ENCODE measurements around the gene TRMT2A. TPM values are rescaled to one million over a fixed set of nuclear protein-coding genes. Genes with fewer than 3 reads are reported as not detected.

The TRMT2A gene
- polyA plus RNA-seq, 1 donor (not counting 4 experiments of a cell fraction or from before 2014, with no cell fraction given) = 18.3 TPM

DNA sequence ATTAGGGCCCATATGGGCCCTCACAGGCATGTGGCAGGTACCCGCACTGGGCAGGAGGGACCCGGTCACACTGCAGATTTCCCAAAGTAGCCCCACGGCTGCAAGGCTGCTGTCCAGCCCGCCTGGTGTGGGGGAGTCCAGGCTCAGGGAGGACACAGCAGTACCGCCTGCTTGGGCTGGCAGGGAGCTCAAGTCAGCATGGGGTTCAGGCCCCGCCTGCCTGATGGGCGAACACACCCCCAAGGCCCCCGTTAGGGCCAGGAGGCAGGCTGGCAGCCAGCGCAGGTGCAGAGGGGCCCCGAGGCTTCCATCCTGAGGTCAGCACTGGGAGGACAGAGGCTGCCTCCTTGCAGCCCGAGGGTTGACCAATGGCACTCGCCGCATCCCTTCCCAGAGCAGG is 20.1 kb upstream of the TRMT2A start:
- Histone ChIP-seq H4K20me1 (ENCODE audit: control insufficient read depth, extremely low read depth, insufficient read depth, low read length) (peaks cover 31% of the 10 kb centered on the region), H3K27me3 (ENCODE audit: control insufficient read depth, extremely low read depth, insufficient read depth, low read length) (no peaks in the 10 kb centered on the region), H3K4me3 (ENCODE audit: control insufficient read depth in 2 of 3, extremely low read depth in 1 of 3, insufficient read depth in 2 of 3, low read depth in 1 of 3, low read length in 3 of 3) (no peak overlapping the region), H3K9ac (ENCODE audit: control insufficient read depth, extremely low read depth, insufficient read depth, low read length) (no peak overlapping the region), H3K79me2 (ENCODE audit: control insufficient read depth, insufficient read depth, low read length) (peaks cover 68% of the 10 kb centered on the region), H2AFZ (ENCODE audit: control insufficient read depth, low read length) (no peak overlapping the region), H3K27ac (ENCODE audit: control insufficient read depth, insufficient read depth, low read length) (no peak overlapping the region), H3K4me2 (ENCODE audit: control insufficient read depth, extremely low read depth, insufficient read depth, low read depth, low read length) (no peak overlapping the region), H3K36me3 (ENCODE audit: control insufficient read depth in 2 of 2, extremely low read depth in 1 of 2, insufficient read depth in 2 of 2, low read length in 2 of 2) (peaks cover 9 to 23% of the 10 kb centered on the region in 2 experiments), H3K4me1 (ENCODE audit: control insufficient read depth, extremely low read depth, insufficient read depth, low read length) (peaks cover 15% of the 10 kb centered on the region), H3K9me3 (ENCODE audit: control insufficient read depth, low read depth, low read length) (no peaks in the 10 kb centered on the region), H3K9me1 (ENCODE audit: control insufficient read depth, extremely low read depth, insufficient read depth, low read length) (no peaks in the 10 kb centered on the region)
- dilution Hi-C loops (cut with MboI; ENCODE audit: extremely low pct_ligation_motif_present, low sequenced_read_pairs) = no loop called here
- no peak for FAIRE-seq
- TF ChIP-seq CTCF (optimal IDR thresholded peaks at IDR 0.05 in 1 of 3, IDR thresholded peaks at IDR 0.05 in 1 of 3, conservative IDR thresholded peaks at IDR 0.05 in 1 of 3; ENCODE audit: extremely low read depth in 1 of 3, insufficient read depth in 2 of 3, low read length in 3 of 3) (no peak), EZH2 (IDR thresholded peaks at IDR 0.05; ENCODE audit: low read length) (no peak)
- DNase-seq (ENCODE audit: low read depth, low spot score) = no peak

- FAIRE-seq = no peak
- H4K20me1 ChIP-seq (ENCODE audit: control insufficient read depth, extremely low read depth, insufficient read depth, low read length) = peaks cover 31% of the 10 kb centered on the region
- no peaks in the 10 kb centered on the region for H3K27me3 ChIP-seq (ENCODE audit: control insufficient read depth, extremely low read depth, insufficient read depth, low read length)
- H3K9me3 ChIP-seq (ENCODE audit: control insufficient read depth, low read depth, low read length) = no peaks in the 10 kb centered on the region
- H3K9ac ChIP-seq (ENCODE audit: control insufficient read depth, extremely low read depth, insufficient read depth, low read length) = no peak overlapping the region
- H3K27ac ChIP-seq (ENCODE audit: control insufficient read depth, insufficient read depth, low read length) = no peak overlapping the region
- no peaks in the 10 kb centered on the region for H3K9me1 ChIP-seq (ENCODE audit: control insufficient read depth, extremely low read depth, insufficient read depth, low read length)
- no peak overlapping the region for H3K4me3 ChIP-seq (ENCODE audit: control insufficient read depth in 2 of 3, extremely low read depth in 1 of 3, insufficient read depth in 2 of 3, low read depth in 1 of 3, low read length in 3 of 3)
- DNase-seq (ENCODE audit: low read depth, low spot score) = no peak
- H2AFZ ChIP-seq (ENCODE audit: control insufficient read depth, low read length) = no peak overlapping the region
- H3K36me3 ChIP-seq (ENCODE audit: control insufficient read depth in 2 of 2, extremely low read depth in 1 of 2, insufficient read depth in 2 of 2, low read length in 2 of 2) = peaks cover 9 to 19% of the 10 kb centered on the region in 2 experiments
- TF ChIP-seq CTCF (optimal IDR thresholded peaks at IDR 0.05 in 1 of 3, IDR thresholded peaks at IDR 0.05 in 1 of 3, conservative IDR thresholded peaks at IDR 0.05 in 1 of 3; ENCODE audit: extremely low read depth in 1 of 3, insufficient read depth in 2 of 3, low read length in 3 of 3) (no peak), EZH2 (IDR thresholded peaks at IDR 0.05; ENCODE audit: low read length) (no peak)
- peaks cover 69% of the 10 kb centered on the region for H3K79me2 ChIP-seq (ENCODE audit: control insufficient read depth, insufficient read depth, low read length)
- no peak overlapping the region for H3K4me2 ChIP-seq (ENCODE audit: control insufficient read depth, extremely low read depth, insufficient read depth, low read depth, low read length)
- dilution Hi-C loops (cut with MboI; ENCODE audit: extremely low pct_ligation_motif_present, low sequenced_read_pairs) = no loop called here
- H3K4me1 ChIP-seq (ENCODE audit: control insufficient read depth, extremely low read depth, insufficient read depth, low read length) = peaks cover 15% of the 10 kb centered on the region
Observed at GRCh38 chr22:20136603-20136873, 19.5 kb upstream of the TRMT2A start.

All from keratinocyte (primary cell).